ENCODE measurements around the gene OR2T6. TPM values are rescaled to one million over a fixed set of nuclear protein-coding genes. Genes with fewer than 3 reads are reported as not detected.

The OR2T6 gene
- polyA plus RNA-seq, 3 donors, result not detected

DNA sequence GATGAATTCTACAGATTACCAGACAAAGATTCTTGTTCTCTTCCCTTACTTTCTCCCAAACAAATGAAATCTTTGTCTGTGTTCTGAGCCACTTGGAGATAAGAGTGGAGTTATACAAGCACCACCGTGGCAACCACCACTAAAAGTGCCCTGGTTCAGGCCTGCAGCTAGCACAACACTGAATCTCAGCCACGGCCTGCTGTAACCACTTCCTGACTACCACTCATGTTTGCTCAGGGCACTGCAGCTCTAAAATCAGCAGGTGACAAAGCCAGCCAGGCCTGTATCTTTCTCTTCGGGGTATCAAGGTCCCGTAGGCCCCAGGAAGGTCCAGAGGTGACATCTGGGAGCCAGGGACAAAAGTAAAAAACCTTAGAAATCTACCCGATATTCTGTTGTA lies 3.2 kb upstream of the OR2T6 start:
- Histone ChIP-seq H3K9ac (ENCODE audit: insufficient read depth, low read length, poor library complexity, severe bottlenecking) (no peak overlapping the region), H4K20me1 (ENCODE audit: insufficient read depth, low read length) (no peaks in the 10 kb centered on the region), H2AFZ (ENCODE audit: insufficient read depth, low read depth, low read length, poor library complexity, severe bottlenecking) (no peak overlapping the region), H3K27ac (ENCODE audit: low read depth in 1 of 2, low read length in 2 of 2) (no peak overlapping the region), H3K36me3 (replicated peaks in 1 of 2; ENCODE audit: control insufficient read depth in 1 of 2, insufficient read depth in 2 of 2, low read length in 2 of 2) (no peaks in the 10 kb centered on the region), H3K4me1 (ENCODE audit: control insufficient read depth in 1 of 2, insufficient read depth in 2 of 2, low read length in 2 of 2) (no peaks in the 10 kb centered on the region), H3K79me2 (ENCODE audit: insufficient read depth, low read length) (no peaks in the 10 kb centered on the region), H3K4me3 (replicated peaks in 1 of 3; ENCODE audit: low read depth in 2 of 3, low read length in 3 of 3) (no peak overlapping the region), H3K4me2 (replicated peaks; ENCODE audit: extremely low read depth, low read length, poor library complexity, severe bottlenecking) (no peak overlapping the region), H3K27me3 (ENCODE audit: control insufficient read depth in 2 of 2, insufficient read depth in 2 of 2, low read length in 2 of 2) (no peaks in the 10 kb centered on the region), H3K9me3 (replicated peaks in 1 of 2; ENCODE audit: control insufficient read depth in 1 of 2, insufficient read depth in 1 of 2, low read length in 2 of 2) (peaks cover 0 to 6% of the 10 kb centered on the region in 2 donors)
- 79% methylated on average over 3 of the region's 5 CpGs for WGBS (ENCODE audit: insufficient coverage)
- Mint-ChIP-seq H3K27me3 (ENCODE audit: low read depth in 3 of 3) (no peaks in the 10 kb centered on the region), H3K4me1 (no peaks in the 10 kb centered on the region), H3K27ac (no peak overlapping the region), H3K9me3 (peaks cover 0 to 7% (median 0%) of the 10 kb centered on the region in 7 donors), H3K36me3 (no peaks in the 10 kb centered on the region), H3K4me3 (no peak overlapping the region)
- DNase-seq, result no peak
- no peak for TF ChIP-seq CTCF (IDR thresholded peaks at IDR 0.05)
- intact Hi-C loops (cut with micrococcal nuclease), result no loop called here

- Histone ChIP-seq H3K79me2 (ENCODE audit: insufficient read depth, low read length) (no peaks in the 10 kb centered on the region), H3K27me3 (ENCODE audit: control insufficient read depth in 2 of 2, insufficient read depth in 2 of 2, low read length in 2 of 2) (no peaks in the 10 kb centered on the region), H4K20me1 (ENCODE audit: insufficient read depth, low read length) (no peaks in the 10 kb centered on the region), H3K4me1 (ENCODE audit: control insufficient read depth in 1 of 2, insufficient read depth in 2 of 2, low read length in 2 of 2) (no peaks in the 10 kb centered on the region), H3K9ac (ENCODE audit: insufficient read depth, low read length, poor library complexity, severe bottlenecking) (no peak overlapping the region), H3K4me3 (replicated peaks in 1 of 3; ENCODE audit: low read depth in 2 of 3, low read length in 3 of 3) (no peak overlapping the region), H3K27ac (ENCODE audit: low read depth in 1 of 2, low read length in 2 of 2) (no peak overlapping the region), H3K9me3 (replicated peaks in 1 of 2; ENCODE audit: control insufficient read depth in 1 of 2, insufficient read depth in 1 of 2, low read length in 2 of 2) (peaks cover 0 to 6% of the 10 kb centered on the region in 2 donors), H3K36me3 (replicated peaks in 1 of 2; ENCODE audit: control insufficient read depth in 1 of 2, insufficient read depth in 2 of 2, low read length in 2 of 2) (no peaks in the 10 kb centered on the region), H2AFZ (ENCODE audit: insufficient read depth, low read depth, low read length, poor library complexity, severe bottlenecking) (no peak overlapping the region), H3K4me2 (replicated peaks; ENCODE audit: extremely low read depth, low read length, poor library complexity, severe bottlenecking) (no peak overlapping the region)
- Mint-ChIP-seq H3K27me3 (ENCODE audit: low read depth in 3 of 3) (no peaks in the 10 kb centered on the region), H3K9me3 (peaks cover 0 to 7% (median 0%) of the 10 kb centered on the region in 7 donors), H3K36me3 (no peaks in the 10 kb centered on the region), H3K4me3 (no peak overlapping the region), H3K27ac (no peak overlapping the region), H3K4me1 (no peaks in the 10 kb centered on the region)
- DNase-seq, result no peak
- intact Hi-C loops (cut with micrococcal nuclease), result no loop called here
- TF ChIP-seq CTCF (IDR thresholded peaks at IDR 0.05), result no peak
- 92% methylated on average over 4 of the region's 4 CpGs for WGBS (ENCODE audit: insufficient coverage)
Measured at GRCh38 chr1:248373761-248374160, 1.8 kb upstream of the OR2T6 start.

All from CD14-positive monocyte (primary cell).